H9 (cell line): ENCODE data around the gene BCAR3. TPM values are rescaled to one million over a fixed set of nuclear protein-coding genes. Genes with fewer than 3 reads are reported as not detected.

Experiments used
- DNase-seq: peaks from one replicate; pipeline ENCODE4 v3.0.0-alpha.2; 2017
- H2AFZ ChIP-seq: one replicate; pipeline ENCODE4 v1.6.1; 2013; ENCODE audit warnings: mild to moderate bottlenecking, low read length, control low read depth, moderate library complexity
- H2AK5ac ChIP-seq: 2 replicates; pipeline ENCODE4 v1.6.1; 2013; ENCODE audit warnings: low read length, control low read depth, mixed read lengths; ENCODE audit not compliant: insufficient read length
- H2BK120ac ChIP-seq: one replicate; pipeline ENCODE4 v1.6.1; 2013; ENCODE audit warnings: low read depth, mild to moderate bottlenecking, low read length, control low read depth, inconsistent platforms; ENCODE audit not compliant: poor library complexity, severe bottlenecking
- H2BK12ac ChIP-seq: 2 replicates; pipeline ENCODE4 v1.6.1; 2013; ENCODE audit warnings: low read length, control low read depth, mixed read lengths, low read depth; ENCODE audit not compliant: insufficient read length
- H2BK15ac ChIP-seq: 2 replicates; pipeline ENCODE4 v1.6.1; 2013; ENCODE audit warnings: low read depth, low read length, control low read depth
- H2BK20ac ChIP-seq: one replicate; pipeline ENCODE4 v1.6.1; 2013; ENCODE audit warnings: low read depth, mild to moderate bottlenecking, low read length, control low read depth, inconsistent platforms; ENCODE audit not compliant: poor library complexity, severe bottlenecking
- H2BK5ac ChIP-seq: 2 replicates; pipeline ENCODE4 v1.6.1; 2013; ENCODE audit warnings: low read length, control low read depth, mixed read lengths; ENCODE audit not compliant: insufficient read length
- H3K14ac ChIP-seq: 2 replicates; pipeline ENCODE4 v1.6.1; 2013; ENCODE audit warnings: low read length, control low read depth; ENCODE audit not compliant: insufficient read depth
- H3K18ac ChIP-seq: 2 replicates; pipeline ENCODE4 v1.6.1; 2013; ENCODE audit warnings: low read depth, mild to moderate bottlenecking, mixed read lengths, low read length, control low read depth; ENCODE audit not compliant: insufficient read length
- H3K23ac ChIP-seq: 2 replicates; pipeline ENCODE4 v1.6.1; 2013; ENCODE audit warnings: low read length, control low read depth, mixed read lengths, low read depth; ENCODE audit not compliant: insufficient read length
- H3K23me2 ChIP-seq: 2 replicates; pipeline ENCODE4 v1.6.1; 2013; ENCODE audit warnings: low read depth, mild to moderate bottlenecking, mixed read lengths, low read length, control low read depth; ENCODE audit not compliant: insufficient read length, poor library complexity, severe bottlenecking
- H3K27ac ChIP-seq: 2 replicates; pipeline ENCODE4 v1.5.1; 2013; ENCODE audit warnings: low read length, control low read depth, mixed read lengths, low read depth; ENCODE audit not compliant: insufficient read length
- H3K27me3 ChIP-seq: 2 replicates; pipeline ENCODE4 v1.6.1; 2013; ENCODE audit warnings: low read length, control low read depth, inconsistent platforms; ENCODE audit not compliant: insufficient read depth
- H3K4ac ChIP-seq: 2 replicates; pipeline ENCODE4 v1.6.1; 2013; ENCODE audit warnings: low read depth, mild to moderate bottlenecking, control low read depth, inconsistent platforms, low read length, moderate library complexity
- H3K4me1 ChIP-seq: 2 replicates; pipeline ENCODE4 v1.6.1; 2013; ENCODE audit warnings: low read length, control low read depth, inconsistent platforms; ENCODE audit not compliant: insufficient read depth
- H3K4me2 ChIP-seq: 2 replicates; pipeline ENCODE4 v1.6.1; 2013; ENCODE audit warnings: low read length, control low read depth, mixed read lengths; ENCODE audit not compliant: insufficient read length, insufficient read depth
- H3K56ac ChIP-seq: 2 replicates; pipeline ENCODE4 v1.6.1; 2013; ENCODE audit warnings: low read depth, mild to moderate bottlenecking, mixed read lengths, low read length, control low read depth; ENCODE audit not compliant: insufficient read length
- H3K79me1 ChIP-seq: 2 replicates; pipeline ENCODE4 v1.6.1; 2013; ENCODE audit warnings: low read depth, mild to moderate bottlenecking, moderate library complexity, low read length, control low read depth, inconsistent platforms; ENCODE audit not compliant: insufficient read depth, poor library complexity, severe bottlenecking
- H3K79me2 ChIP-seq: 2 replicates; pipeline ENCODE4 v1.6.1; 2013; ENCODE audit warnings: low read length, control low read depth, inconsistent platforms; ENCODE audit not compliant: insufficient read depth
- H3K9ac ChIP-seq: 2 replicates; pipeline ENCODE4 v1.6.1; 2013; ENCODE audit warnings: low read length, control low read depth, mixed read lengths; ENCODE audit not compliant: insufficient read length; ENCODE audit errors: extremely low read depth
- H3K9me3 ChIP-seq: one replicate; pipeline ENCODE4 v1.6.1; 2013; ENCODE audit warnings: low read depth, low read length, inconsistent platforms; ENCODE audit not compliant: control insufficient read depth
- H3T11ph ChIP-seq: one replicate; pipeline ENCODE4 v1.6.1; 2013; ENCODE audit warnings: mild to moderate bottlenecking, low read length, control low read depth, inconsistent platforms
- H4K20me1 ChIP-seq: one replicate; pipeline ENCODE4 v1.6.1; 2013; ENCODE audit not compliant: control insufficient read depth, insufficient read length, insufficient read depth
- H4K5ac ChIP-seq: 2 replicates; pipeline ENCODE4 v1.6.1; 2013; ENCODE audit warnings: low read depth, mild to moderate bottlenecking, mixed read lengths, low read length, control low read depth; ENCODE audit not compliant: insufficient read length
- H4K8ac ChIP-seq: replicated peaks from 2 replicates; pipeline ENCODE4 v1.6.1; 2013; ENCODE audit warnings: low read length, control low read depth, mixed read lengths, low read depth; ENCODE audit not compliant: insufficient read length
- H4K91ac ChIP-seq: 2 replicates; pipeline ENCODE4 v1.6.1; 2013; ENCODE audit warnings: low read depth, mild to moderate bottlenecking, moderate library complexity, mixed read lengths, low read length, control low read depth; ENCODE audit not compliant: insufficient read length
- H3K27ac Mint-ChIP-seq, 3 experiments: 2 replicates in 2 of 3; 3 replicates in 1 of 3; pipeline ENCODE4 v1.8.0; 2020 to 2021; ENCODE audit warnings: mixed read lengths in 3 of 3, mild to moderate bottlenecking in 1 of 3, moderate library complexity in 1 of 3
- H3K27me3 Mint-ChIP-seq: 2 replicates; pipeline ENCODE4 v1.8.0; 2021; ENCODE audit warnings: low read depth, mild to moderate bottlenecking, moderate library complexity, mixed read lengths
- H3K36me3 Mint-ChIP-seq, 3 experiments: 2 replicates in 2 of 3; 3 replicates in 1 of 3; pipeline ENCODE4 v1.8.0; 2020 to 2021; ENCODE audit warnings: low read depth in 3 of 3, mixed read lengths in 3 of 3; ENCODE audit not compliant: insufficient read depth in 1 of 3
- H3K4me1 Mint-ChIP-seq, 2 experiments: 2 replicates each; pipeline ENCODE4 v1.8.0; 2020; ENCODE audit warnings: mixed read lengths in 2 of 2
- H3K4me3 Mint-ChIP-seq, 2 experiments: 2 replicates in 1 of 2; 3 replicates in 1 of 2; pipeline ENCODE4 v1.8.0; 2020 to 2021; ENCODE audit warnings: mild to moderate bottlenecking in 2 of 2, mixed read lengths in 2 of 2, moderate library complexity in 1 of 2
- H3K9me3 Mint-ChIP-seq, 2 experiments: 2 replicates in 1 of 2; 3 replicates in 1 of 2; pipeline ENCODE4 v1.8.0; 2020; ENCODE audit warnings: mild to moderate bottlenecking in 2 of 2, mixed read lengths in 2 of 2, moderate library complexity in 1 of 2
- CTCF ChIP-seq: fragments of 200-600 bp; sonication (generic); conservative IDR thresholded peaks from 3 replicates; pipeline ENCODE4 v1.8.0; 2021; ENCODE audit warnings: antibody characterized with exemption, mild to moderate bottlenecking
- WGBS: extraction: QIAGEN DNeasy Blood & Tissue Kit; methylation state at CpG from one replicate; pipeline ENCODE4 v1.1.7; 2013; ENCODE audit warnings: missing lambda C conversion rate, low lambda C conversion rate, mixed read lengths; ENCODE audit not compliant: insufficient read length; ENCODE audit errors: extremely low coverage; 5-methylcytosine and 5-hydroxymethylcytosine counted together
- total RNA-seq: library from RNA; stranded (reverse); gene quantifications from 2 replicates; pipeline ENCODE4 v1.2.1, GENCODE V29; 2021

The BCAR3 gene
- total RNA-seq, 1 experiment from 2014 or later: 4.9 TPM

GRCh38 chr1:93584261-93585003, 97.2 kb downstream of the BCAR3 start:
- Histone ChIP-seq H3K9me3 (no peaks in the 10 kb centered on the region), H2BK120ac (no peak overlapping the region), H3K4me2 (no peak overlapping the region), H2AFZ (no peak overlapping the region), H3K27ac (no peak overlapping the region), H2BK5ac (no peak overlapping the region), H3K23me2 (no peaks in the 10 kb centered on the region), H3K79me1 (no peaks in the 10 kb centered on the region), H2BK15ac (no peak overlapping the region), H3K23ac (no peak overlapping the region), H3K27me3 (no peaks in the 10 kb centered on the region; the same call in 1 of the 2 replicates), H4K5ac (no peak overlapping the region), H3K18ac (no peak overlapping the region), H4K8ac (no peak overlapping the region), H4K20me1 (no peaks in the 10 kb centered on the region), H3T11ph (no peak overlapping the region), H3K14ac (no peak overlapping the region), H3K56ac (no peak overlapping the region), H3K4ac (no peak overlapping the region), H4K91ac (no peak overlapping the region), H2AK5ac (no peak overlapping the region), H2BK12ac (no peak overlapping the region), H3K79me2 (no peaks in the 10 kb centered on the region), H3K4me1 (no peaks in the 10 kb centered on the region; the same call in 1 of the 2 replicates), H3K9ac (no peak overlapping the region), H2BK20ac (no peak overlapping the region)
- no peak for DNase-seq
- H3K27ac Mint-ChIP-seq: peak overlapping the region; percentile 9 to 75 (median 42); a peak in 5 of 7 replicates
- peaks cover 16 to 29% (median 16%) of the 10 kb centered on the region in 3 experiments for H3K36me3 Mint-ChIP-seq
- H3K9me3 Mint-ChIP-seq: no peaks in the 10 kb centered on the region
- TF ChIP-seq CTCF: no peak
- no CpG with 5 or more reads among the region's 9 CpGs for WGBS
- no peak overlapping the region for H3K4me3 Mint-ChIP-seq
- peaks cover 14 to 20% of the 10 kb centered on the region in 2 experiments for H3K4me1 Mint-ChIP-seq
- H3K27me3 Mint-ChIP-seq: no peaks in the 10 kb centered on the region
